ENCODE measurements around the gene CGN. TPM values are rescaled to one million over a fixed set of nuclear protein-coding genes. Genes with fewer than 3 reads are reported as not detected.

CGN gene
- total RNA-seq, 6 experiments from 2014 or later: 0.17 to 0.28 (median 0.21) TPM

GRCh38 chr1:151478923-151479322, 32.3 kb upstream of the CGN start:
- peaks cover 16% of the 10 kb centered on the region for H3K4me1 Mint-ChIP-seq (ENCODE audit: low read depth)
- 0 out of 2 replicates have a peak, but pooled peaks cover 7% of the 10 kb centered on the region for H3K36me3 Mint-ChIP-seq (ENCODE audit: low read depth)
- H3K4me3 Mint-ChIP-seq: no peak overlapping the region; the same call in 1 of the 2 replicates
- peaks cover 11% of the 10 kb centered on the region for H3K9me3 Mint-ChIP-seq
- no peak for TF ChIP-seq CTCF (IDR thresholded peaks at IDR 0.05)
- DNase-seq: no peak
- H3K27ac Mint-ChIP-seq: peak overlapping the region; percentile 29
- peaks cover 3% of the 10 kb centered on the region for H3K27me3 Mint-ChIP-seq (ENCODE audit: insufficient read depth)

GRCh38 chr1:151479462-151479861, 31.7 kb upstream of the CGN start:
- no peak for DNase-seq
- Mint-ChIP-seq H3K27me3 (ENCODE audit: insufficient read depth) (peaks cover 3% of the 10 kb centered on the region), H3K4me3 (no peak overlapping the region), H3K36me3 (ENCODE audit: low read depth) (0 out of 2 replicates have a peak, but pooled peaks cover 7% of the 10 kb centered on the region), H3K27ac (no peak overlapping the region; the same call in 1 of the 2 replicates), H3K9me3 (peaks cover 11% of the 10 kb centered on the region), H3K4me1 (ENCODE audit: low read depth) (peaks cover 16% of the 10 kb centered on the region)
- no peak for TF ChIP-seq CTCF (IDR thresholded peaks at IDR 0.05)

GRCh38 chr1:151482017-151482416, 29.2 kb upstream of the CGN start:
- peaks cover 16% of the 10 kb centered on the region for H3K4me1 Mint-ChIP-seq (ENCODE audit: low read depth)
- H3K9me3 Mint-ChIP-seq: peaks cover 11% of the 10 kb centered on the region
- H3K27me3 Mint-ChIP-seq (ENCODE audit: insufficient read depth): peaks cover 8% of the 10 kb centered on the region
- TF ChIP-seq CTCF (IDR thresholded peaks at IDR 0.05): no peak
- DNase-seq: no peak
- H3K27ac Mint-ChIP-seq: no peak overlapping the region
- H3K4me3 Mint-ChIP-seq: no peak overlapping the region
- 0 out of 2 replicates have a peak, but pooled peaks cover 7% of the 10 kb centered on the region for H3K36me3 Mint-ChIP-seq (ENCODE audit: low read depth)

GRCh38 chr1:151485685-151486255, 25.4 kb upstream of the CGN start:
- TF ChIP-seq CTCF (IDR thresholded peaks at IDR 0.05): no peak
- Mint-ChIP-seq H3K36me3 (ENCODE audit: low read depth) (0 out of 2 replicates have a peak, but pooled peaks cover 7% of the 10 kb centered on the region), H3K4me1 (ENCODE audit: low read depth) (no peaks in the 10 kb centered on the region), H3K9me3 (peaks cover 7% of the 10 kb centered on the region), H3K27ac (no peak overlapping the region), H3K4me3 (no peak overlapping the region), H3K27me3 (ENCODE audit: insufficient read depth) (peaks cover 25% of the 10 kb centered on the region)
- no peak for DNase-seq

GRCh38 chr1:151486557-151486956, 24.6 kb upstream of the CGN start:
- H3K9me3 Mint-ChIP-seq: peaks cover 7% of the 10 kb centered on the region
- no peaks in the 10 kb centered on the region for H3K4me1 Mint-ChIP-seq (ENCODE audit: low read depth)
- no peak overlapping the region for H3K27ac Mint-ChIP-seq
- H3K4me3 Mint-ChIP-seq: no peak overlapping the region
- peaks cover 24% of the 10 kb centered on the region for H3K27me3 Mint-ChIP-seq (ENCODE audit: insufficient read depth)
- 0 out of 2 replicates have a peak, but pooled peaks cover 6% of the 10 kb centered on the region for H3K36me3 Mint-ChIP-seq (ENCODE audit: low read depth)
- no peak for DNase-seq
- TF ChIP-seq CTCF (IDR thresholded peaks at IDR 0.05): no peak
